ENCODE data around the gene PSMB8. TPM values are rescaled to one million over a fixed set of nuclear protein-coding genes. Genes with fewer than 3 reads are reported as not detected.

PSMB8 gene
- total RNA-seq, 1 experiment from 2014 or later = not detected

DNA sequence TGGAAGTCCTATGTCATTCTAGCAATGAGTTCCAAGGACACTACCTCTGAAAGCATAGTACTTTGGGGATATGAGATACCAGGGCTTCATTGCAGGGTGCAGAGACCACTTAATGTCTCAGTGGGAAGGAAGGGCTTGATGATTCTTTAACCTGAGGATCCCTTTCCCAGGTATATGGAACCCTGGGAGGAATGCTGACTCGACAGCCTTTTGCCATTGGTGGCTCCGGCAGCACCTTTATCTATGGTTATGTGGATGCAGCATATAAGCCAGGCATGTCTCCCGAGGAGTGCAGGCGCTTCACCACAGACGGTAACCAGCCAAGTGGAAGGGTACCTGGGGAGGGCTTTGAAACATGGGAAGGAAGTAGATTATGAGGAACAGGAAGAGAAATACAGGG, 14.3 kb upstream of the PSMB8 start:
- in situ Hi-C loops (cut with HindIII; ENCODE audit: low sequenced_read_pairs) = no loop called here
- DNase-seq (ENCODE audit: low spot score) = no peak

DNA sequence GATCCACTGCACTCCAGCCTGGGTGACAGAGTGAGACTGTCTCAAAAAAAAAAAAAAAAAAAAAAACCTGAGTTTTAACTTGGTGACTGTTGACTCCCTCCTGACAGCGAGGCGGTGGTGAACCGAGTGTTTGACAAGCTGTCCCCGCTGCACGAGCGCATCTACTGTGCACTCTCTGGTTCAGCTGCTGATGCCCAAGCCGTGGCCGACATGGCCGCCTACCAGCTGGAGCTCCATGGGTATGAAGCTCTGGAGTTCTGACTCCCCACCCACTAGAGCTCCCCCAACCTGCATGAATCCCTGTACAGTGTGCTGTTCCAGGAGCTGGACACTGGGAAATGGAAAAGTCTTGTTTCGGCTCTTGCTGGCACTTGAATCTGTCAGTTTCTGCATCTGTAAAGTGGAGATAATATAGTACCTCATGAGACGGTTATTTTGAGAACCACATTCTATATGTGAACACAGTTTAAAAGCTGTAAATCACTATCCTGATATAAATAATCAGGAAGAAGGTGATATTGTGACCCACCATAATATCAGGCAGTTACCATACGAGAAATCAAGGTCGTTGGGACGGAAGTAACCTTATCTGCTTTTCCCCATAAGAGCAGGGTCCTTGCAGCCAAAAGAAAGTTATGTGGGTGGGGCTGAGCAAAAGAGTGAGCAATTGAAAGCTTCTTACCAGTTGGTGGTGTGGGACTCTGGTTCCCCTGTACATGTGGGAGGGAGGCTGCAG, 13.5 kb upstream of the PSMB8 start:
- no peak for DNase-seq (ENCODE audit: low spot score)
- in situ Hi-C loops (cut with HindIII; ENCODE audit: low sequenced_read_pairs) = no loop called here

DNA sequence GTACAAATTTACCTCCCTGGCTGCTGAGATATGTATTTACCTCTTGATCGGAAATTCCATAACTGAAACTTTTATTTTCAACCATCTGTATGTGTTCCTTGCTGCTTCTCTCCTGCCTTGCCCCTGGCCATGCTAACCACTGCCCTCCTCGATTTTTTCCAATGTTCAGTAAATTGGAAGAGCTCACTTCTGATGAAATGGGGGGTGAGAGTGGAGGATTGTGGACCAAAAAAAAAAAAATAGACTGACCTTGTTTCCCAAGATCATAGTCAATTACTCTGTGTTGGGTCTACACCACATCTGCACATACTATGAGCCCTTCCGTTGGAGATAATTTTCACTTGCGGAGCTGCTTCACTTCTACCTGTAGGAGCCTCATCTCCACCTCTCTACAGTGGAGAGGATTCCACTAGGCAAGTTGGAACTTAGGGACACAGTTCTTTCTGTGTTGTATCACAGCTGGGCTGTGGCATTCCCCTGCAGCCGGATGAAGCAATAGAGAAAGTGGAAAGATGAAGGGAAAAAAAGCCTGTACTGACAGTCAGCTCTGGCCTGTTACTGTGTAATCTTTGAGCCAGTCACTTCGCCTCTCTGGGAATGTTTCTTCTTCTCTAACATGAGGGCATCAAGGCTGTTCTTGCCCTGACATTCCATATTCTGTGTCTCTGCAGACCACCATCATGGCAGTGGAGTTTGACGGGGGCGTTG, 11.8 kb upstream of the PSMB8 start:
- in situ Hi-C loops (cut with HindIII; ENCODE audit: low sequenced_read_pairs) = no loop called here
- no peak for DNase-seq (ENCODE audit: low spot score)

DNA sequence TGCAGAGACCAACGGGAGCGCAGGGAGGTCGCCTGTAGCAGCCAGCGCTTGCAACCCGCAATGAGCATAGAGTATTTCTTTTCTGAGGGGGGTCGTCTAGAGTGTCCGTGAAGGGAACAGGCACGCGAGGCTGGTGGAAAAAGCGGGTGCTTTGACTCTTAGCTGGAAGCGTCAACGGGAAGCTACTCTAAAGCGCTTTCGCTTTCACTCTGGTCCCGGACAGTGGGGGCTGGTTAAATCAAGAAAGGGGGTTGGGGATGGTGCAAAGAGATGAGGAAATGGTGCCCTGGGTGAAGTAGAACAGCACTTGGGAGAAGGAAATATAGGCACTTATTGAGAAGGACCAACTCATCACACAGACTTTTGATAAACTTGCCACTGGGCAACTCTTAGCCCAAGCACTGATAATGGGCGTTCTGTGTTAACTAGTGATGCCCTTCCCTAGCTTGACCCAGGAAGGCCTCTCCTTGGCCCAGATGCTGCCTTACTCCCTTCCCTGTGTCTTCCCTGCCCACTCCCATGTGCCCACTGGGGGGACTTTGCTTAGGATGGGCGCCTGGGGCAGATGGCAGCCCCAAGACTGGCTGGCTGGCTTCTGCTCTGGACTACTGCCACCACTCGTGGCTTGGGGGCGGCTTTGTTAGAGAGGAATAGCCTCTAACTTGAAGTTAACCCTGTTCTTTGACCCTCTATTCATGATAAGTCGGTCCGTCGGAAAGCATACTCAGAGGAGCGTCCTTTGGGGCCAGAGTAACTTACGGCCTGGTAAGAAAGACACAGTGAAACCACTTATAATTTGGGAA, 10.7 kb upstream of the PSMB8 start:
- in situ Hi-C loops (cut with HindIII; ENCODE audit: low sequenced_read_pairs) = no loop called here
- DNase-seq (ENCODE audit: low spot score) = no peak

DNA sequence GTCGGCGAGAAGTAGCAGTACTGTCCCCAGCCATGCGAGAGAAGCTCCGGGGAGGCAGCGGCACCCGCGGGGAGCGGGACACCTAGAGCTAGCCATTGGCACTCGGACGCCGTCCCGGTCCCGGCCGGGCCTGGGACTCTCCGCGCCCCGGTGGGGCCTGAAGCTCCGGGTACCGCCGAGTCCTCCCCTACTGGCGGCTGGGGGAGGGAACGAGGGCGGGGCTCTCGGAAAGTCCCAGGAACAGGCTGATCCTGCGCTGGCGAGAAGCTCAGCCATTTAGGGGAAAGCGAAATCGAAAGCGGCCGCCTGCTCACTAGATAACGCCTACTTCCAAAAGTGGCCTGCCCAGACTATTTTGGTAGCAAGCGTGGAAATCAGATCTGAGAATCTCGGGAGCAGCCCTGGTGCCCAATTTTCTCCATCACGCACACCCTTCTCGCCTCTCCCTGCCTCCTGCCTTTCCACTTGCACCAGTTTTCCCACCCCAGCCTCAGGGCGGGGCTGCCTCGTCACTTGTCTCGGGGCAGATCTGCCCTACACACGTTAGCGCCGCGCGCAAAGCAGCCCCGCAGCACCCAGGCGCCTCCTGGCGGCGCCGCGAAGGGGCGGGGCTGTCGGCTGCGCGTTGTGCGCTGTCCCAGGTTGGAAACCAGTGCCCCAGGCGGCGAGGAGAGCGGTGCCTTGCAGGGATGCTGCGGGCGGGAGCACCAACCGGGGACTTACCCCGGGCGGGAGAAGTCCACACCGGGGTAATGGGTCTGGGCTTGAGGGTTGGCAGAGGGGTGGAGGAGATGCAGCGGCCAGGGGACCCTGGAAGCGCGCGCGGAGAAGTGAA, 9.9 kb upstream of the PSMB8 start, which contains the start of the genes PSMB9 and TAP1:
PSMB9 (plus strand) TSS at position 652 of the 835 bp plus-strand sequence; CDS start at position 690, 38 bp downstream.
TAP1 (minus strand) TSS at position 164 of the 835 bp plus-strand sequence; CDS start at position 96, 68 bp downstream.
- DNase-seq (ENCODE audit: low spot score) = peak; percentile 90
- in situ Hi-C loops (cut with HindIII; ENCODE audit: low sequenced_read_pairs) = no loop called here

DNA sequence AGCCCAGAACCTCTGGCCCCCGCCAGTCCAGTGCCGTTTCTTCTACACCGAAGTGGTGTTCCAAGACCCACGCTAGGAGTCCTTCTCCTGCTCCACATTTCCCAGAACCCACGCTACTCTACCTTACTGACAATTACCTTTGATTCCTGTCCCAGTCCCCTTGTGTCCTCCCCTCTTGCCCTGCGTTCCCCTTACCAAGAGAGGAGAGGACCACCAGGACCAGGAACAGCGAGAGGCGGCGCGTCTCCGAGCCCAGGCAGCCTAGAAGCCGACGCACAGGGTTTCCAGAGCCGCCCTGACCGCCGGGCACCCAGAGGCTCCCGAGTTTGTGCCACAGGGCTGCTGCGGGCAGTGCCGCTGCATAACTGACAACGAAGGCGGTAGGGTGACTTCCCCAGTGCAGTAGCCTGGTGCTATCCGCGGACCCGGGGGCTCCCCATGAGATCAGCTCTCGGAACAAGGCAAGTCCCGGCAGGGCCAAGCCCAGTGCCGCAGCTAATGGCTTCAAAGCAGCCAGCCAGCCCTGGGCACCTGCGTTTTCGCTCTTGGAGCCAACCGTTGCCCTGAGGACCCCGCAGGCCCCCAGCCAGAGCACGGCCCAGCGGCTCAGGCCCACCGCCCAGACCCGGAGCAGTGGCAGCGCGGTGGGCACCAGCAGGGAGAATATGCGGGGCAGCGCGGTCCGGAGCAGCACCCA, 9.1 kb upstream of the PSMB8 start:
- in situ Hi-C loops (cut with HindIII; ENCODE audit: low sequenced_read_pairs) = no loop called here
- peak; percentile 47 for DNase-seq (ENCODE audit: low spot score)

DNA sequence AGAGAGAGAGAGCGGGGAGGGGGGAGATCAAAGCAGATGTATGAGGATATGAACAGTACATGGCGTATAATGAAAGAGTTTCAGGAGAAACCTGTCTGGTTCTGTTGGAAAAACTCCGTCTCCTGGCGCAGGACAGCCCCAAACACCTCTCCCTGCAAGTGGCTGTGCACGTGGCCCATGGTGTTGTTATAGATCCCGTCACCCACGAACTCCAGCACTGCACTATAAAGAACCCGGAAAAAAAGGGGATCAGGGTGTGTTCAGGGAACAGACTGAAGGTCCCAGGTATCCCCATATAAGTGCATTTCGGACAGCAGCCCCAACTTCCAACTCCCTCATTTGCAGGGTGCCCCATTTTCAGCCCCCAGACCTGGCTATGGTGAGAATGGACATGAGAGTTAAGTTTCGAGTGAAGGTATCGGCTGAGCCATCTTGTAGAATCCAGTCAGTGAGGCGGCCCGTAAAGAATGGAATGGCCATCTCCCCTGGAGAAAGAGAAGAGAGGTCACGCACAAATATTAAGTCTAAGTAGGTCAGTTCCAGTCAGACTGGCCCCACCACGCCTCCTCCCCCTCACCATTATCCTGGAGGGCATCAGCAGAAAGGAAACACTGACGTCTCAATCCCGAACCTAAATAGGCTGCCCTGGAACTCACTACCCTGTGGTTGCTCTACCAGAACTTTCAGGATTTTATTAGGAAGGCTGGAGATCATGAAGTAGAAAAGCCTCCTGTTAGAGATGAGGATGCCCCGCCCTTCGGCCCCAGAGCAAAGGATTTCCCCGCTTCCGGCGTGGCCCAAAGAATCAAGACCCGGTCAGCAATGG, 8.4 kb upstream of the PSMB8 start:
- DNase-seq (ENCODE audit: low spot score) = no peak
- in situ Hi-C loops (cut with HindIII; ENCODE audit: low sequenced_read_pairs) = no loop called here

DNA sequence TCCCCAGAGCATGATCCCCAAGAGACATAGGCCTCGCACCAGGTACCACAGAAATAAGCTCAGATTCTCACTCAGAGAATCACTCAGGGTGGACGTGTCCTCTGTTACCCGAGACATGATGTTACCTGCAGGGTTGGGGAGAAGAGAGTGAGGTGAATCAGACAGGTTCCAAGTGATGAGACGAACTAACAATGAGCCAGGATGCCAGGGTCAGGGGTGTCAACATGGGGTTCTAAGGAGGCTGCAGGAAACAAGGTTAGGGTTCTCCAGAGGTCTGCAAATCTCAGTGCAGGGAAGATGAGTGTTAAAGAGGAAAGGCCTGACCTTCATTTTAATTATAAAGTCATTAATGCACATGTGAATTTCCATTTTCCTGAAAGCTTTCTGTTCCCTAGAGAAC, 7.2 kb upstream of the PSMB8 start:
- DNase-seq (ENCODE audit: low spot score) = no peak
- in situ Hi-C loops (cut with HindIII; ENCODE audit: low sequenced_read_pairs) = no loop called here

DNA sequence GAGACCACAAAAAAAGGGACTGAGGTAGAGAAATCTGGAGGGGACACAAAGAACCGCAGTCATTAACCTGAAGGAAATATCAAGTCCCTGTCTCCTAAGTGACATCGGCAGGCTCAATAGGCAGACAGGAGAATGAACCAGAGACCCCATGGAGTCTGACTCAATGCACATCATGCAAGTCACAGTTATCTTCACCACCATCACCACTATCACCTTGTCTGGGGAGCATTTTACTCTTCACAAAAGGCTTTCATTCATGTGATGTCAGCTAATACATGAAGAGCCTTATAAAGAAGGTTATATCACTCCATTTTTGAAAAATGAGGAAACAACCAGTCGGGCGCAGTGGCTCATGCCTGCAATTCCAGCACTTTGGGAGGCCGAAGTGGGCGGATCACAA, 5.3 kb upstream of the PSMB8 start:
- in situ Hi-C loops (cut with HindIII; ENCODE audit: low sequenced_read_pairs) = no loop called here
- DNase-seq (ENCODE audit: low spot score) = no peak

DNA sequence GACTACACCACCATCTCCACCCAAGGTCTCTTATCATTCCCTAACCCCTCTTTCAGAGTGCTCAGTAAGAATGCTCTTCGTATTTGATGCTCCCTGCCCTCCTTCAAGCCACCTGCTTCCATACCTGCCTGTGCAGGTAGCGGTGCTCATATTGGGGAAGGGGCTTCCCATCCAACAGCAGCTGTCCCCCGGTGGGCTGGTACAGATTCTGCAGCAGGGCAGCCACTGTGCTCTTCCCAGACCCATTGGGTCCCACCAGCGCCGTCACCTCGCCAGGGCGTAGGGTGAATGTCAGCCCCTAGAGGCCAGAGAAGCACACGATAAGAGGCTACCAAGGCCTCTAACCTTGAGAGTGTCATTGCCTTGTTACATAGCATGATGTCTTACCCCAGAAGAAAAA, 3.9 kb upstream of the PSMB8 start:
- no peak for DNase-seq (ENCODE audit: low spot score)
- in situ Hi-C loops (cut with HindIII; ENCODE audit: low sequenced_read_pairs) = no loop called here

DNA sequence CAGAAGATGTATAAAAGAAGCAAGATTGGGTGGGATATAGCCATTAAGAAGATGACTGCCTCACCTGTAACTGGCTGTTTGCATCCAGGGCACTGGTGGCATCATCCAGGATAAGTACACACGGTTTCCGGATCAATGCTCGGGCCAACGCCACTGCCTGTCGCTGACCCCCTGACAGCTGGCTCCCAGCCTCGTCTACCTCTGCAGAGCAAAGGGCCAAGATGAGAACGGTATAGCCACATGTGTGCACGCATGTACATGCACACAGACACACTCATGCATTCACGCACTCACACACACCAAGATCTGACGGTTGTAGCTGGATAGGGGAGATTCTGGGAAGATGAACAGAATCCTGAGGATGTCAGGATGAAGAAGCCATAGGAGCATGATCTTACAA, 3.2 kb upstream of the PSMB8 start:
- no peak for DNase-seq (ENCODE audit: low spot score)
- in situ Hi-C loops (cut with HindIII; ENCODE audit: low sequenced_read_pairs) = no loop called here

DNA sequence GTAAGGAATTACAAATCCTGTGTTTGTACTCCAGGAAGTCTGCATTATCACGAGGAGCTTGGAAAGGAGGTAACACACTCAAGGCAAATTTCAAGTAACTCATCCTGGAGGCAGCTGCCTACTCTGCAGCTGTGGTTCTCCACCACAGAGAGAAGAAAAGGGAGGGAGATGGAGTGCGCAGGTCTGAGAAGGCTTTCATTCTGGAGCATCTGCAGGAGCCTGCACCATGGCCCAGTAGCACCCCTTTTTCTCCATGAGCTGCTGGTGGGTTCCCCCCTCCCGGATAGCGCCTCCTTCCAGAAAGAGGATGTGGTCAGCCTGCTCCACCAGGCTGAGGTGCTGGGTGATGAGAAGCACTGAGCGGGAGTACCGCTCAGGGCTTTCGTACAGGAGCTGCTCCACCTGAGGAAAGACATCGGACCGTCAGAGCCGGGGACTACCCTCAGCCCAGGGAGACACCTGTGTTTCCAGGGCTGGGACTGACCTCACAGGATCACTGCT, 1.6 kb upstream of the PSMB8 start:
- in situ Hi-C loops (cut with HindIII; ENCODE audit: low sequenced_read_pairs) = no loop called here
- no peak for DNase-seq (ENCODE audit: low spot score)

DNA sequence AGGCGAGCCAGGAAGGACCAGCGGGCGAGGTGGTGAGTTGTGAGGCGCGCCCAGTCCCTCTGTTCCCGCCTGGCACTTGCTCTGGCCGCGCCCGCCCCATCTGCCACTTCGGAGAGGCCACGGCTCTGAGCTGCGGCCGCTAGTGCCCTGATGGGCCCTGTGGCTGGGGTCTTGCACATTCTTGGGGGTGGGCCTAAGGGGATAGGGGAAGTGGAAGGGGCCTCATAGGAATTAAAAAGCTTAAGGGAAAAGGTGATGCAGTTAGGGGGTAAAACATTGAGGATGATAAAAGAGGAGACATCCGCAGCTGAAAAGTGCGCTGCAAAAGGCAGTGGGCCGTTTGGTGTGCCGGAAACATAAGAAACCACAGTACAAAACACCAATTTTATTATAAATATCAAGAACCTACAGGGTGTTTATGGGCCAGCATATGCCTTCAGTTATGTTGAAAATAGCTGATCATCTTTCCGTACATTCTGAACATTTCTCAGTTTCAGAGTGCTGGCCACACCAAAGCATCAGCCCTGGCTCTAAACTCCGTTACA, 1.1 kb upstream of the PSMB8 start:
- in situ Hi-C loops (cut with HindIII; ENCODE audit: low sequenced_read_pairs) = no loop called here
- DNase-seq (ENCODE audit: low spot score) = no peak

DNA sequence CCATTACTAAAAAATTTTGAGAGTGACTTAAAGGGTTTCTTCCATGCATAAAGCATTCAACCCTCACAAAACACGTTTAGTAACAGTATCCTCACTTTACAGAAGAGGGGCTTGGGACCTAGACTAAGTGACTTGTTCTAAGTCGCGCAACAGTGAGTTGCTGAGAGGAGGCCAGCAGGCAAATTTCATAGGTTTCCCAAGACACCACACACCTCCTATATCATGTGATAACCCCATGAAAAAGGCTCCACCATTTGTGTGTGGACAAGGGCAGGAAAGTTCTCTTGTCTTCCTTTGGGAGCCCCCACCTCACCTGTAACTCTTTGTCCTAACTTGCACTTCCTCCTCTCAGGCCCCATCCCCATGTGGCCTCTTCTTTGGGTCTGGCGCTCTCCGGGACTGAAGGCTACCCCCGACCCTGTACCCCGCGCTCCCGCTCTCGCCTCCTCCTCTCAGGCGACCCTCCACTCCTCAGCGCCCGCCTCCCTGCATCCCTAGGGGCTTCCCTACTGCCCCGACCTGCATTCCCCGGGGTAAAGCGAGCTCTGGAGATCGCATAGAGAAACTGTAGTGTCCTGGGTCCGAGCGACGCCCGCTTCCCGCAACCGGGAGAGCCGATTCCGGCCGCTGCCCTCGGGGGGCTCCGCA, 392 bp downstream of the PSMB8 start:
- in situ Hi-C loops (cut with HindIII; ENCODE audit: low sequenced_read_pairs) = no loop called here
- no peak for DNase-seq (ENCODE audit: low spot score)

DNA sequence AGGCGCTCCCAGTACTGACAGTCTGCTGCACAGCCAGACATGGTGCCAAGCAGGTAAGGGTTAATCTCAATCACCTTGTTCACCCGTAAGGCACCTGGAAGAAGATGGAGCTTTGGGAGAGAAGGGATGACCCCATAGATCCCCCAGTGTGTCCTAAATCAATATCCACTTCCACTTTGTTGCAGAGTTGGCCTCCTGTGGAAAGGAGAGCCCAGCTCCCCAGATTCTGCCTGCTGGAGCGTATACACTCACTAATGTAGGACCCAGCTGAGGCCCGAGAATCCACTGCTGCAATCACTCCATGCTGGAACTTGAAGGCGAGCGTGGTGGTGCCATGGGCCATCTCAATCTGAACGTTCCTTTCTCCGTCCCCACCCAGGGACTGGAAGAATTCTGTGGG, 1.2 kb downstream of the PSMB8 start:
- no peak for DNase-seq (ENCODE audit: low spot score)
- in situ Hi-C loops (cut with HindIII; ENCODE audit: low sequenced_read_pairs) = no loop called here

DNA sequence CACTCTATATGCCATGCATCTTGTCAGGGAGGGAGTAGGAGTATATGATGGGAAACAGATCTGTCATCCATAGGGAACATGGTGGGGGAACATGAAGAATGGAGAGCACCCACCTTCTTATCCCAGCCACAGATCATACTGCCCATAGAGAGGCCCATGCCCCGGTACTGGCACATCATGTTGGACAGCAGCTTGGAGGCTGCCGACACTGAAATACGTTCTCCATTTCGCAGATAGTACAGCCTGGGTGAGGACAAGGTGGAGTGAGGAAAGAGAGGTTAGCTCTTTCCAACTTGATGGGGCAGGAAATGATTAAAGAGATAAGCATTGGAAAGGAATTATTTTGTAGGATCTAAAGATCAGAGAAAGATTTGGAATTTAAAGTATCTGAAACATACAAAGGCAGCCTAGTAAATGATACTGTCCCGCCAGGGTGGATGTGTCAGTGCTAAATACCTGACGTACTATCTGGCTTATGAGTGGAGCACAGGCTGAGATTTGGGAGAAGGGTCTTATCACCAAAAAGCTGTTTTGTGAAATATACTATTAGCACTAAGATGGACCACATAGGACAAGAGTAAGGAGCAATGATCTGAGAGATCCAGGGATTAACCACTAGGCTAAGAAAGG, 1.7 kb downstream of the PSMB8 start:
- DNase-seq (ENCODE audit: low spot score) = no peak
- in situ Hi-C loops (cut with HindIII; ENCODE audit: low sequenced_read_pairs) = no loop called here

Measured in G401 (cell line).